ENCODE measurements around the gene MMP23B. TPM values are rescaled to one million over a fixed set of nuclear protein-coding genes. Genes with fewer than 3 reads are reported as not detected.
A peak's percentile ranks its signal among the peaks of the same experiment; 100 is the strongest.

The MMP23B gene
- polyA plus RNA-seq, 1 donor from 2014 or later, result 0.98 TPM

GRCh38 chr1:1664941-1665814 is 33.2 kb downstream of the MMP23B start:
- no peaks in the 10 kb centered on the region for H3K9me3 ChIP-seq (ENCODE audit: low read length)
- TF ChIP-seq POLR2AphosphoS5 (IDR thresholded peaks at IDR 0.05) (no peak), REST (IDR thresholded peaks at IDR 0.05; ENCODE audit: borderline replicate concordance) (no peak), EP300 (conservative IDR thresholded peaks at IDR 0.05; ENCODE audit: poor library complexity, severe bottlenecking) (no peak), MXI1 (conservative IDR thresholded peaks at IDR 0.05; ENCODE audit: poor library complexity, severe bottlenecking) (no peak), RAD21 (conservative IDR thresholded peaks at IDR 0.05) (no peak), TAF1 (IDR thresholded peaks at IDR 0.05; ENCODE audit: low read depth) (no peak), CTCF (IDR thresholded peaks at IDR 0.05; ENCODE audit: poor library complexity, severe bottlenecking) (no peak), EZH2 (IDR thresholded peaks at IDR 0.05; ENCODE audit: borderline replicate concordance, insufficient read depth, low read length, poor library complexity, severe bottlenecking) (no peak), SMC3 (conservative IDR thresholded peaks at IDR 0.05; ENCODE audit: poor library complexity) (no peak)

GRCh38 chr1:1665815-1666251 is 33.9 kb downstream of the MMP23B start:
- TF ChIP-seq SMC3 (conservative IDR thresholded peaks at IDR 0.05; ENCODE audit: poor library complexity), result no peak
- TF ChIP-seq CTCF (IDR thresholded peaks at IDR 0.05; ENCODE audit: poor library complexity, severe bottlenecking), result peak; percentile 45
- Histone ChIP-seq H3K4me2 (ENCODE audit: low read length) (no peak overlapping the region), H3K27ac (ENCODE audit: low read length) (no peak overlapping the region), H3K4me3 (ENCODE audit: low read length) (no peak overlapping the region), H3K9ac (ENCODE audit: low read length) (no peak overlapping the region), H3K36me3 (ENCODE audit: insufficient read depth, low read length) (no peaks in the 10 kb centered on the region), H3K9me3 (ENCODE audit: low read length) (no peaks in the 10 kb centered on the region), H3K27me3 (ENCODE audit: insufficient read depth, low read depth, low read length) (no peaks in the 10 kb centered on the region), H3K9me2 (ENCODE audit: insufficient read depth, low read length) (no peaks in the 10 kb centered on the region), H2AFZ (ENCODE audit: low read depth, low read length) (no peak overlapping the region), H3K79me2 (replicated peaks; ENCODE audit: insufficient read depth, low read length) (no peaks in the 10 kb centered on the region), H3F3A (ENCODE audit: insufficient read depth, low read length, poor library complexity, severe bottlenecking) (no peaks in the 10 kb centered on the region), H4K20me1 (ENCODE audit: insufficient read depth) (no peaks in the 10 kb centered on the region)

More at GRCh38 chr1:1664941-1665814, 33.2 kb downstream of the MMP23B start:
- H3K9ac ChIP-seq (ENCODE audit: low read length), result no peak overlapping the region
- H3K27me3 ChIP-seq (ENCODE audit: insufficient read depth, low read depth, low read length), result no peaks in the 10 kb centered on the region
- no peaks in the 10 kb centered on the region for H3K36me3 ChIP-seq (ENCODE audit: insufficient read depth, low read length)
- H3K9me2 ChIP-seq (ENCODE audit: insufficient read depth, low read length), result no peaks in the 10 kb centered on the region
- no peak overlapping the region for H2AFZ ChIP-seq (ENCODE audit: low read depth, low read length)
- H3K4me2 ChIP-seq (ENCODE audit: low read length), result no peak overlapping the region
- no peaks in the 10 kb centered on the region for H3F3A ChIP-seq (ENCODE audit: insufficient read depth, low read length, poor library complexity, severe bottlenecking)
- H4K20me1 ChIP-seq (ENCODE audit: insufficient read depth), result no peaks in the 10 kb centered on the region
- H3K27ac ChIP-seq (ENCODE audit: low read length), result no peak overlapping the region
- no peak overlapping the region for H3K4me3 ChIP-seq (ENCODE audit: low read length)
- H3K79me2 ChIP-seq (replicated peaks; ENCODE audit: insufficient read depth, low read length), result no peaks in the 10 kb centered on the region
